NB4 (cell line): ENCODE results near the gene TIMELESS.

Experiments
- DNase-seq: peaks from one replicate; pipeline ENCODE4 v3.0.0; 2010; ENCODE audit warnings: low read depth
- H3K4me3 ChIP-seq: one replicate; pipeline ENCODE4 v1.5.1; 2011; ENCODE audit warnings: mild to moderate bottlenecking, low read depth, low read length, moderate library complexity
- MYC ChIP-seq: IDR thresholded peaks from 2 replicates; pipeline ENCODE4 v1.6.1; 2011; ENCODE audit warnings: low read depth, low read length
- POLR2A ChIP-seq: IDR thresholded peaks from 2 replicates; pipeline ENCODE4 v1.6.1; 2011; ENCODE audit warnings: mild to moderate bottlenecking; ENCODE audit not compliant: insufficient read length; ENCODE audit errors: extremely low read depth
- TF ChIP-seq, protein P1 (sequence below): IDR thresholded peaks from one replicate; pipeline ENCODE4 v1.5.1; 2012; ENCODE audit warnings: low read depth, low read length
- TF ChIP-seq, protein P2 (sequence below): IDR thresholded peaks from 2 replicates; pipeline ENCODE4 v1.6.1; 2011; ENCODE audit warnings: low read depth, low read length

TIMELESS gene

DNA sequence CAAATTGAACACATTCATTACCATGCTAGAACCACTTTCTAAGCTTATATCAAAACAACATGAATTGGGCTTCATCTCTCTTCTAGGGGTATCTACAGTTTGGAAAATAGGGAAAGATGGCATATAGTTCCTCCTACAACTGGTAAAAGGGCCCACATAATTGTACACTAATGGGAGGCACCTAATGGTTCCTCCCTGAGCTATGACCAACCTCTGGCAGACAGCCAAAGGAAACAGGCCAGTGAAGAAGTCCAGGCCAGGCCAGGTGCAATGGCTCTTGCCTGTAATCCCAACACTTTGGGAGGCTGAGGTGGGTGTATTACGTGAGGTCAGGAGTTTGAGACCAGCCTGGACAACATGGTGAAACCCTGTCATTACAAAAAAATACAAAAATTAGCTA lies 63.4 kb downstream of the TIMELESS start:
- no peak overlapping the region for H3K4me3 ChIP-seq
- DNase-seq: no peak
- TF ChIP-seq POLR2A (no peak), MYC (no peak)
- TF ChIP-seq, protein P1, sequence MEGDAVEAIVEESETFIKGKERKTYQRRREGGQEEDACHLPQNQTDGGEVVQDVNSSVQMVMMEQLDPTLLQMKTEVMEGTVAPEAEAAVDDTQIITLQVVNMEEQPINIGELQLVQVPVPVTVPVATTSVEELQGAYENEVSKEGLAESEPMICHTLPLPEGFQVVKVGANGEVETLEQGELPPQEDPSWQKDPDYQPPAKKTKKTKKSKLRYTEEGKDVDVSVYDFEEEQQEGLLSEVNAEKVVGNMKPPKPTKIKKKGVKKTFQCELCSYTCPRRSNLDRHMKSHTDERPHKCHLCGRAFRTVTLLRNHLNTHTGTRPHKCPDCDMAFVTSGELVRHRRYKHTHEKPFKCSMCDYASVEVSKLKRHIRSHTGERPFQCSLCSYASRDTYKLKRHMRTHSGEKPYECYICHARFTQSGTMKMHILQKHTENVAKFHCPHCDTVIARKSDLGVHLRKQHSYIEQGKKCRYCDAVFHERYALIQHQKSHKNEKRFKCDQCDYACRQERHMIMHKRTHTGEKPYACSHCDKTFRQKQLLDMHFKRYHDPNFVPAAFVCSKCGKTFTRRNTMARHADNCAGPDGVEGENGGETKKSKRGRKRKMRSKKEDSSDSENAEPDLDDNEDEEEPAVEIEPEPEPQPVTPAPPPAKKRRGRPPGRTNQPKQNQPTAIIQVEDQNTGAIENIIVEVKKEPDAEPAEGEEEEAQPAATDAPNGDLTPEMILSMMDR: no peak
- TF ChIP-seq, protein P2, sequence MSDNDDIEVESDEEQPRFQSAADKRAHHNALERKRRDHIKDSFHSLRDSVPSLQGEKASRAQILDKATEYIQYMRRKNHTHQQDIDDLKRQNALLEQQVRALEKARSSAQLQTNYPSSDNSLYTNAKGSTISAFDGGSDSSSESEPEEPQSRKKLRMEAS: no peak

DNA sequence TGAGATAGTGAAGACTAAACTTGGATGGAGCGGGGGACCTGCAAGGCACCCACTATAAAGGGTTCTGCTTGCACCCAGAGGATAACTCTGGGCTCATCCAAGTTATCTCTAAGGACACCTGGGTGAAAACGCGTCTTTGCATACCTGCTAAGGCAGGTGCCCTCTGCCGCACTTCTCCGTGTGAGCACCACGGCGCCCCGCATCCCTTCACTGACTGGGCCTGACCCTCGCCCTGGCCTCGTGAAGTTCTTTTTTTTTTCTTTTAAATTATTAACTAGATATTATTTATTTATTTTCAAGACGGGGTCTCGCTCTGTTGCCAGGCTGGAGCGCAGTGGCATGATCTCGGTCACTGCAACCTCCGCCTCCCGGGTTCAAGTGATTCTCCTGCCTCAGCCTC lies 66.6 kb downstream of the TIMELESS start:
- no peak overlapping the region for H3K4me3 ChIP-seq
- DNase-seq: no peak
- TF ChIP-seq, protein P2: no peak
- no peak for TF ChIP-seq MYC
- TF ChIP-seq, protein P1: no peak
- no peak for TF ChIP-seq POLR2A

DNA sequence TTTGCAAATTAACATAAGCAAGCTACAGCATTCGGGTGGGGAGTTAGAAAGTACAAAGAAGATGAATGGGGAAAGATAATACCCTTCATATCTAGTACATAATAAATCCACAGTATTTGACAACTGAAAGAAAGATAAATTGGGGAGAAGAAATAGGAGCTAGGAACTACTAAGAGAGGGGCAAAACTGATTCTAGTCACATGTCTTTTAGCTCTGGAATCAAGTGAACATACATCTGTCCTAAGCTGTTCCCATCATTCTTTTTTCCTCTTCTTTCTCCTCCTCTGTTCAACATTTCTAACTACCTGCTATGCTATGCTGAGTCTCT lies 71.3 kb downstream of the TIMELESS start:
- no peak for DNase-seq
- TF ChIP-seq, protein P1: no peak
- TF ChIP-seq POLR2A (no peak), MYC (no peak)
- TF ChIP-seq, protein P2: no peak
- no peak overlapping the region for H3K4me3 ChIP-seq

DNA sequence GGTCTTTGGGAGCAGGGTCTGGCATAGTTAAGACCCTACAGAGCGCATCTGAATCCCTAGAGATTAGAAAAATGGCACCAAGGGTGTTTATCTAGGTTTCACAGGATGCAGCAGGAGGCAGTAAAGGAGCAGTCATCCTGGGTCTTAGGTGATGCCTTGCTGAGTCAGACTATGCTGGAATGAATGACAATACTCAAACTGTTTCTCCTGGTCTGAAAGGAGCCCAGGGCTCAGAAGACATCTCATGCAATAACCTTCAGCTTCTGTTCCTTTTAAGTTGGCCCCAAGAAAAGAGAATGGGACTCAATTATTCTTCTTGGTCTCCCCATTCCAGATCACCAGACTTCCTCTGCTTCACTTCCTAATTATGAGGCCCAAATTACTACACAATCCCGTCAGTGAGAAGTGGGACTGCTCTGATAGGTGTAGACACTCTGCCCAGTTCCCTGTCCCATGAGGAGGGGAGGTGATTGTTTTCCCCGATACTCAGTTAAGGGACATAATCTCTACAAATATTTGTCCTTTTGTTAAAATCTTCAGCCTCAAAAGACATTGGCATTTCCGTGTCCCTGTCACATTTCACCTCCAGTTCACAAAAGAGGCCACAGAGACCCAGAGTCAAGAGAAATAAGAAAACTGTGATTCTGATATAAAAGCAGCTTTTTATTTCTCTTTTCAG lies 71.8 kb downstream of the TIMELESS start:
- no peak for TF ChIP-seq MYC
- TF ChIP-seq, protein P2: no peak
- TF ChIP-seq POLR2A: no peak
- TF ChIP-seq, protein P1: no peak
- no peak for DNase-seq
- H3K4me3 ChIP-seq: no peak overlapping the region

DNA sequence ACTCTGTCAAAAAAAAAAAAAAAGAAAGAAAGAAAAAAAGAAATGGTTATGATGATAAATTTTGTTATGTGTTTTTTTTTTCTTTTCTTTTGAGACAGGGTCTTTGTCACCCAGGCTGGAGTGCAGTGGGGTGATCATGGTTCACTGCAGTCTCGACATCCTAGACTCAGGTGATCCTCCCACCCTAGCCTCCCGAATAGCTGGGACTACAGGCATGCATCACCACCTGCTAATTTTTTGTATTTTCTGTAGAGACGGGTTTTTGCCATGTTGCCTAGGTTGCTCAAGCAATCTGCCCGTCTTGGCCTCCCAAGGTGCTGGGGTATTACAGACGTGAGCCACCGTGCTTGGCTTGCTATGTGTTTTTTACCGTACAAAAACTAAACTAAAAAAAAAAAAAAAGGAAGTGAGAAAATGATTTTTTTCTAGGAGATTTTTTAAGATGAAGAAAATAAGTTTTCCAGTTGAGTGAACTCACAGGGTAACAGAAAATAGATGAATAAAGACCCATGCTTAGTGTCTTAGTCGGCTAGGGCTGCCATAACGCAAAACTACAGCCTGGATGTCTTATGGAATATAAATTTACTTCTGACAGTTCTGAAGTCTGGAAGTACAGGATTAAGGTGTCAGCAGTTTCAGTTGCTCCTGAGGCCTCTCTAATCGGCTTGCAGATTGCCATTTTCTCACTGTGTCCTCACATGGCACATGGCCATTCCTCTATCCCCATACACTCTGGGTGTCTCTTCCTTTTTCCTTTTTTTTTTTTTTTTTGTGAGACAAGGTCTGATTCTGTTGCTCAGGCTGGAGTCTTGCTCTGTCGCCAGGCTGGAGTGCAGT lies 73.4 kb downstream of the TIMELESS start:
- TF ChIP-seq, protein P1: no peak
- TF ChIP-seq POLR2A (no peak), MYC (no peak)
- TF ChIP-seq, protein P2: no peak
- no peak for DNase-seq
- H3K4me3 ChIP-seq: no peak overlapping the region
